Endothelial cell of umbilical vein (primary cell): Measurements from ENCODE around the gene VCP.

Experiments used
- CTCF ChIP-seq, 2 donors: IDR thresholded peaks; 1 replicate in 1 of 2; 2 replicates in 1 of 2; pipeline ENCODE4 v1.5.1; 2011; ENCODE audit warnings: low read length in 2 of 2, mild to moderate bottlenecking in 2 of 2, moderate library complexity in 2 of 2, control low read depth in 1 of 2, inconsistent platforms in 1 of 2, low read depth in 1 of 2; ENCODE audit not compliant: insufficient read depth in 1 of 2; ENCODE audit errors: extremely low read depth in 1 of 2
- EZH2 ChIP-seq: IDR thresholded peaks from 2 replicates; pipeline ENCODE4 v1.6.1; 2012; ENCODE audit warnings: borderline replicate concordance, low read depth, mild to moderate bottlenecking, moderate library complexity, low read length, inconsistent platforms; ENCODE audit not compliant: severe bottlenecking
- MAX ChIP-seq: IDR thresholded peaks from 2 replicates; pipeline ENCODE4 v1.6.1; 2011; ENCODE audit not compliant: insufficient read depth, insufficient read length
- POLR2AphosphoS5 ChIP-seq: IDR thresholded peaks from 2 replicates; pipeline ENCODE4 v1.6.1; 2012; ENCODE audit warnings: low read depth, mild to moderate bottlenecking, control low read depth, low read length, moderate library complexity; ENCODE audit not compliant: insufficient read depth

- TF ChIP-seq POLR2AphosphoS5 (no peak), CTCF (IDR thresholded peaks at IDR 0.05; ENCODE audit: extremely low read depth in 1 of 2, insufficient read depth in 1 of 2, low read depth in 1 of 2, low read length in 2 of 2) (no peak), EZH2 (no peak), MAX (no peak)
These were observed 4.4 kb upstream of the VCP start for GRCh38 chr9:35076848-35077247.
